GM12872 (cell line): Measurements from ENCODE around the gene DHX16.

Experiments used
- CTCF ChIP-seq: IDR thresholded peaks from 3 replicates; pipeline ENCODE4 v1.5.1; 2011; ENCODE audit warnings: low read depth, mild to moderate bottlenecking, low read length, moderate library complexity; ENCODE audit not compliant: insufficient read depth

DHX16 gene

GRCh38 chr6:30614044-30614842 lies 58.6 kb downstream of the DHX16 start:
- TF ChIP-seq CTCF = no peak

- TF ChIP-seq CTCF = no peak
Observed at GRCh38 chr6:30613251-30614043, 59.4 kb downstream of the DHX16 start.

- no peak for TF ChIP-seq CTCF
Observed at GRCh38 chr6:30612687-30613248, 60.0 kb downstream of the DHX16 start.

- no peak for TF ChIP-seq CTCF
Observed at GRCh38 chr6:30612213-30612612, 60.6 kb downstream of the DHX16 start.

GRCh38 chr6:30611856-30612194 lies 61.0 kb downstream of the DHX16 start:
- TF ChIP-seq CTCF = no peak

- TF ChIP-seq CTCF = no peak
Observed at GRCh38 chr6:30611150-30611855, 61.5 kb downstream of the DHX16 start.

GRCh38 chr6:30610065-30610464 lies 62.7 kb downstream of the DHX16 start:
- no peak for TF ChIP-seq CTCF
